GM21367 (cell line): ENCODE measurements around the gene CIC.
"Not testable (repeated sequence)": the region's sequence is repeated elsewhere in the genome, so short reads cannot be mapped to it uniquely, and the experiment has no call there.

Experiments used
- ATAC-seq: cut with Tn5 transposase; IDR thresholded peaks from one replicate; pipeline ENCODE4 v1.9.1; 2021; ENCODE audit not compliant: unreplicated experiment

Gene CIC

GRCh38 chr19:42254089-42254849 lies 14.8 kb upstream of the CIC start:
- ATAC-seq, result no peak

- ATAC-seq, result peak; percentile 45
These were observed 13.9 kb upstream of the CIC start, which contains the start of gene ERF for GRCh38 chr19:42254850-42255765. Gene ERF, minus strand, starts transcription at chr19:42255128. Its CDS starts 129 bp downstream, at chr19:42254999.

- no peak for ATAC-seq
These were observed 13.0 kb upstream of the CIC start for GRCh38 chr19:42255766-42256745.

GRCh38 chr19:42257842-42258241 lies 11.2 kb upstream of the CIC start:
- not testable (repeated sequence) for ATAC-seq

GRCh38 chr19:42261763-42262162 lies 7.3 kb upstream of the CIC start:
- ATAC-seq, result no peak

GRCh38 chr19:42266105-42266504 lies 2.9 kb upstream of the CIC start:
- ATAC-seq, result not testable (repeated sequence)

GRCh38 chr19:42266928-42267603 lies 2.0 kb upstream of the CIC start:
- ATAC-seq, result not testable (repeated sequence)

- no peak for ATAC-seq
These were observed 1.4 kb upstream of the CIC start for GRCh38 chr19:42267644-42268141.

- peak; percentile 46 for ATAC-seq
These were observed 829 bp upstream of the CIC start for GRCh38 chr19:42268142-42268703.

- ATAC-seq, result no peak
These were observed 660 bp downstream of the CIC start for GRCh38 chr19:42269478-42270345.

GRCh38 chr19:42270346-42271044 lies 1.4 kb downstream of the CIC start:
- ATAC-seq, result no peak

GRCh38 chr19:42271045-42271419 lies 2.0 kb downstream of the CIC start:
- no peak for ATAC-seq

- ATAC-seq, result no peak
These were observed 2.9 kb downstream of the CIC start for GRCh38 chr19:42271861-42272534.

- no peak for ATAC-seq
These were observed 3.5 kb downstream of the CIC start for GRCh38 chr19:42272535-42272897.

- no peak for ATAC-seq
These were observed 3.9 kb downstream of the CIC start for GRCh38 chr19:42272989-42273406.

GRCh38 chr19:42273407-42274064 lies 4.5 kb downstream of the CIC start:
- ATAC-seq, result no peak

- ATAC-seq, result no peak
These were observed 5.1 kb downstream of the CIC start for GRCh38 chr19:42274065-42274682.
